Suprapubic skin (tissue), 3 donors: Measurements from ENCODE around the gene PASK.

Source experiments
- CTCF ChIP-seq, 2 donors: fragments of 200-600 bp in 1 of 2; fragments of 450-650 bp in 1 of 2; sonication (generic) in 1 of 2; IDR thresholded peaks; one replicate each; pipeline ENCODE4 v1.5.1; 2016 to 2019; ENCODE audit warnings: antibody characterized with exemption in 2 of 2, mild to moderate bottlenecking in 1 of 2, moderate library complexity in 1 of 2
- POLR2A ChIP-seq, 2 donors: fragments of 450-650 bp; IDR thresholded peaks; one replicate each; pipeline ENCODE4 v1.6.1; 2017; ENCODE audit warnings: antibody characterized with exemption in 2 of 2, mild to moderate bottlenecking in 2 of 2, moderate library complexity in 2 of 2

GRCh38 chr2:241130316-241130715 lies 19.0 kb downstream of the PASK start:
- TF ChIP-seq CTCF (IDR thresholded peaks at IDR 0.05) (no peak), POLR2A (IDR thresholded peaks at IDR 0.05) (no peak)
